Omental fat pad (tissue), 4 donors: Measurements from ENCODE around the gene CUZD1. TPM values are rescaled to one million over a fixed set of nuclear protein-coding genes. Genes with fewer than 3 reads are reported as not detected.

ENCODE experiments used
- ATAC-seq: fragments of 150-250 bp; one replicate; pipeline ENCODE4 v1.9.1; 2016; ENCODE audit warnings: mild to moderate bottlenecking, moderate library complexity; ENCODE audit not compliant: low FRiP score
- DNase-seq: peaks from one replicate; pipeline ENCODE4 v3.0.0-alpha.2; 2019; ENCODE audit warnings: low spot score
- total RNA-seq, 4 donors: library from RNA; depleted of rRNA; stranded (reverse); fragments of >200 nt; gene quantifications; one replicate each; pipeline ENCODE4 v1.1.0, GENCODE V29; 2016
- TF ChIP-seq, protein P1 (sequence below), 3 donors: fragments of 450-650 bp; IDR thresholded peaks; one replicate each; pipeline ENCODE4 v1.5.1; 2016 to 2017; ENCODE audit warnings: antibody characterized with exemption in 3 of 3, mild to moderate bottlenecking in 3 of 3, moderate library complexity in 2 of 3

Gene CUZD1
- total RNA-seq, 4 donors from 2014 or later: 0.28 to 1.4 (median 0.73) TPM

DNA sequence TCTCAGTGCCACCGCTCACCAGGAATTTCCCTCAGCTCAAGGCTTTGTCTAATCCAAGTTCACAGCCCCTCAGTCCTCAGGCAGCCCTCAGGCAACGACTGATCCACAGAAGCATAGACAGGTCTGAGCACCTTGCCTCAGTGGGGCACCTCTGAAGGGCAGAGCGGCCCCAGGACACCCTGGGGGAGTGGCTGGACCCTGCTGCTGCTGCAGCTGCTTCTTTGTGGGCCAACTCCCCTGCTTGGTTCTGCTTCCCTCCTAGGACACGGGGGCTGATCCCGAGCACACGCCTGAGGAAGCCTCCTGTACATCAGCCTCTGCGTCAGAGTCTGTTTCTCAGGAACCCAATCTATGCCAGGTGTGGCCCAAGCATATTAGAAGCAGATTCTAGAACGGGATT lies 16.2 kb downstream of the CUZD1 start:
- DNase-seq (no peak), ATAC-seq (no peak)
- TF ChIP-seq, protein P1, sequence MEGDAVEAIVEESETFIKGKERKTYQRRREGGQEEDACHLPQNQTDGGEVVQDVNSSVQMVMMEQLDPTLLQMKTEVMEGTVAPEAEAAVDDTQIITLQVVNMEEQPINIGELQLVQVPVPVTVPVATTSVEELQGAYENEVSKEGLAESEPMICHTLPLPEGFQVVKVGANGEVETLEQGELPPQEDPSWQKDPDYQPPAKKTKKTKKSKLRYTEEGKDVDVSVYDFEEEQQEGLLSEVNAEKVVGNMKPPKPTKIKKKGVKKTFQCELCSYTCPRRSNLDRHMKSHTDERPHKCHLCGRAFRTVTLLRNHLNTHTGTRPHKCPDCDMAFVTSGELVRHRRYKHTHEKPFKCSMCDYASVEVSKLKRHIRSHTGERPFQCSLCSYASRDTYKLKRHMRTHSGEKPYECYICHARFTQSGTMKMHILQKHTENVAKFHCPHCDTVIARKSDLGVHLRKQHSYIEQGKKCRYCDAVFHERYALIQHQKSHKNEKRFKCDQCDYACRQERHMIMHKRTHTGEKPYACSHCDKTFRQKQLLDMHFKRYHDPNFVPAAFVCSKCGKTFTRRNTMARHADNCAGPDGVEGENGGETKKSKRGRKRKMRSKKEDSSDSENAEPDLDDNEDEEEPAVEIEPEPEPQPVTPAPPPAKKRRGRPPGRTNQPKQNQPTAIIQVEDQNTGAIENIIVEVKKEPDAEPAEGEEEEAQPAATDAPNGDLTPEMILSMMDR (IDR thresholded peaks at IDR 0.05): no peak

DNA sequence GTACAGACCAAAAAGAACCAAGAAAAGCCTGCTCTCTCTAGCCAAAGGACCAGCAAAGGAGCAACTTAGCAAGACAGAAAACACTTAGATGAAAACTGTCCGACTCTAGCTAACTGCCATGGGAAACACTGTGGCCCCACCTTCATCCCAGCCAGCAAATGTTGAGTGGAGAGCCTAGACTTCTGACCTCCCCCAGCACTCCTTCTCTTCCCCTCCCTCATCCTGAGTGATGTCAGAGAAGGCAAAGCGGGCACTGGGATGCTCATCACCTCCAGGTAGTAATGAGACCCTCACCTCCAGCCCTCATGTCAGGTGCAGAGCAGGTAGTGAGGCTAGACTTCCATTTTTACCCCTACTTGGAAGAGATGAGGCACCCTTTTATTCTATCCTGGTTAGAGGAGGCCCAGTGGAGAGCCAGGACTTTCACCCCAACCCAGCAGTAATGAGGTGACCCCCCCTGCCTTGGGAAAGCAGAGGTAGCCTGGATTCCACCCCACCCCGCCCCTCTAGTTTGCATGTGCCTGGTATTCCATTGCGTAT lies 16.9 kb downstream of the CUZD1 start:
- no peak for ATAC-seq
- TF ChIP-seq, protein P1 (IDR thresholded peaks at IDR 0.05): no peak
- no peak for DNase-seq

DNA sequence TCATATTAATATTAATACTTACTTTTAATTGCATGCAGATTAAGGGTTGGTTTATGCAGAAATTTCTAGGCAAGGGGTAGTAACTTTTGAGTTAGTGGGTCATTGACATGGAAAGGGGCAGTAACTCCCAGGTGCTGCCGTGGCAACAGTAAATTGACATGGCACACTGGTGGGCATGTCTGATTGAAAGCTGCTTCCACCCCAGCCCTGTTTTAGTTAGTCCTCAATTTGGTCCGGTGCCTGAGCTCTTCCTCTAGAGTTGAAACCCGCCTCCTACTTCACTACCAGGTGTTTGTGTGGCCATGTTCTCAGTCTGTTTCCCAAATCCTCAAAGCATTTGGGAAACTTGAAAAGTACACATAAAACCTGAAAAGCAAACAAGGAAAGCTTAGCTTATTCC lies 18.4 kb downstream of the CUZD1 start:
- no peak for DNase-seq
- TF ChIP-seq, protein P1 (IDR thresholded peaks at IDR 0.05): no peak

DNA sequence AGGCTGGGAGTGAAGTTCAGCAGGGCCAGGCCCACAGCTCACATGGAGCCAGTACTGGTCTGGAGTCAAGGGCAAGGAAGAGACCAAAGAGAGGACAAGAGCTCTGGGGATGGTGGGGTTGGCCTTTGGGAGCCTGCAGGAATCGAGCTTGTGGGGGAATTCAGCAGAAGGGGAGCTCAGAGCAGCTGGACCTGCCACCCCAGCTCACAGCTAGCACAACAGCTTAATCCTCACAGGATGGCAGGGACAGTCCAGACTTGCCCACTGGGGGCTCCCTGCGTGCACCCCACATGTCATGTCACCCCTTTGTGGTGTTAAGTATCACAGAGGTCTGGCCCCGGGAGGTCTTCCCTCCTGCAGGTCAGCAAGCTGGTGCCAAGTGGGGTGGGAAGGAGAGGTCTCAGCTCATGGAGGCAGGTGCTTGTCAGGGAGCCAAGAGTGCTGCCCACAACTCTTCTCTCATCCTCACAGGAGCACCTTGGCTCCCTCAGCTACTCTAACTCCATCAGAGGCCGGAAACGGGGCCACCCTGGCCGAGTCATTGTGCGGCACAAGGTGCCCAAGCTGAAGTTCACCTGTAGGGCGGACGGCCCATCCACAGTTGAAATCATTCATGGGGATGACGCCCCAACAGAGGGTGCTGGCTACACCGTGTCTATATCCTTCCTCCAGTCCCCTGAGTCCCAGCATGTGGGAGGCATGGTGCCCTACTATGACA lies 22.5 kb downstream of the CUZD1 start:
- TF ChIP-seq, protein P1 (IDR thresholded peaks at IDR 0.05): no peak
- DNase-seq: no peak
- ATAC-seq: no peak

More for the DNA sequence above, 18.4 kb downstream of the CUZD1 start:
- no peak for ATAC-seq

DNA sequence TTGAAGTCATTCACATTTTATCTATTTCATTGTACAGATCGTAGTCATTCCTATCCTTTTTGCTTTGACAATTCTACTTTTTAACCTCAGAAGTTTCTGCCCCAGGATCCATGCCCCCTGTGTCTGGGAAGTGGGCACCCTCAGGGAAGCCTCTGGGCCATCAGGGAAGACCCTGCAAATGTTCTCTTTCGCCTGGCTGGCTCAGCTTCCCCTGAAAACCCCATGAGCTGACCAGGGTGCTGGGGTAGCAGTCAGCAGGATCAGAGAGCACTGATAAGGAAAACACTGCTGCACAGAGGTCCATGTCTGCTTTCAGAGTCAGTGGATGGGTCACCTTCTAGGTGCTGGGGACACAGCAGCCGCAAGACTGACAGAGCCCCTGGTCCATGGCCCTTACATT lies 23.8 kb downstream of the CUZD1 start:
- ATAC-seq: no peak
- TF ChIP-seq, protein P1 (IDR thresholded peaks at IDR 0.05): no peak
- no peak for DNase-seq

DNA sequence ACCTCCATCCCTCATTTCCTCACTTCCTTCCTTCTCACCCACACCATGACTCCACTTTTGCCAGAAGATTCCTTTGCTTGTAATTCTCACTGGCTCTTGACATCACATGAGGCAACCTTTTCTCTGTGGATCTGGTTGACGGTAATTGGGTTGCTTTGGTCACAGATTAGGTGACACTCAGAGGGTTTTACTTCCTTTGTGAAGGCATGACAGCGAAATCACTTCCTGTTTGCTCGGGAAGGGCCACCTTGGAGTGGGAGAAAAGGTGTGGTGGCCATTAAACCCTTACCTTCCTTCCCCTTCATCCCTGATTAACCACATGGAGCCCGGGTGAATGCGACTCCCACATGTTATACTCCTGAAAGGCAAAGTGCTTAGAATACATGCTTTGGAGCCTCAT lies 30.2 kb downstream of the CUZD1 start:
- no peak for ATAC-seq
- DNase-seq: no peak
- TF ChIP-seq, protein P1 (IDR thresholded peaks at IDR 0.05): no peak

DNA sequence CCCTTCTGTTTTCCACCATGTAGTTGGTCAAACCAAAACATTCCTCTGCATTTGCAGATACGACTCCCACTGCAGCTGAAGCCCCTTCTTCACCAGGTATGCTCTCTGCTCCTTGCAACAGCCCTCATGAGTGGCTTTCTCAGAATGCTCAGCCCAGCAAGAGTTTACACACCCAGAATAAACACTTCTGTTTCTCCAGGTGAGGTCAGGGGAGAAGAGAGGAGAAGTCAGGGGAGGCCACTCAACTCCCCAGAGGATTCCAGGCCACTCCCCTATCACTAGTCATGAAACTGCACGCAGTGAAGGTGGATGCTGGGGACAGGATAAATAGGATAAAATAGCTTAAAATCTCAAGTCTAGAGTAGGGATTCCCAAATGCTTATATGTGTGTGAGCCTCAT lies 31.2 kb downstream of the CUZD1 start:
- DNase-seq (no peak), ATAC-seq (no peak)
- TF ChIP-seq, protein P1 (IDR thresholded peaks at IDR 0.05): no peak
